Fibroblast of lung (primary cell): ENCODE data around the gene S100A2.

Experiments used
- EZH2 ChIP-seq: IDR thresholded peaks from 2 replicates; pipeline ENCODE4 v1.5.1; 2012; ENCODE audit warnings: low read length, control low read depth, mild to moderate bottlenecking; ENCODE audit errors: missing control alignments
- TF ChIP-seq, protein P1 (sequence below), 2 donors: IDR thresholded peaks in 1 of 2; conservative IDR thresholded peaks in 1 of 2; 1 replicate in 1 of 2; 2 replicates in 1 of 2; pipeline ENCODE4 v1.5.1; 2011 to 2012; ENCODE audit warnings: low read length in 2 of 2, control low read depth in 1 of 2, inconsistent platforms in 1 of 2, low read depth in 1 of 2, mild to moderate bottlenecking in 1 of 2

DNA sequence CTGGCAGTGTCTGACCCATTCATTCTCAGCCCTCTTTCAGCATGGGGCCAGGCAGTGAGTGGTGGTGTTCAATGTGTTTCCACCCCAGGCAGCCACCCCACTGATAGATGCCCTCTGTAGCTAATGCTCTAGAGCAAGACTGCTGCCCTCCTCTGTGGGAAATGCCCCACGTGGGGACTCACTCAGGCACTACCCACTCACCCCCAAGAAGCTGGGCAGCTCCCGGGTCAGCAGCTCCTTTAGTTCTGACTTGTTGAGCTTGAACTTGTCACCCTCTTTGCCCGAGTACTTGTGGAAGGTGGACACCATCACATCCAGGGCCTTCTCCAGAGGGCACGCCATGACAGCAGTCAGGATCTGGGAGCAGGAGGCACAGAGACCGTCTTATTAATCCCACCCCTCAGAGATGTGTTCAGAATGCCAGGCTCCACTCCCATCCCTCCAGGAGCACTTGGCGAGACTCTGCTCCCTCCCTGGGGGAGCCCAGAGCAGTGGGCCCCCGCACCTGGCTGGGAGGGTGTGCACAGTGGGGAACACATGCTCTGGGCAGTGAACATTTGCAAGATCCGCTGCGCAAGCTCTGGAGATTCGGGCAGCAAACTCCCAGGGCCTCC is 21.1 kb downstream of the S100A2 start:
- TF ChIP-seq, protein P1, sequence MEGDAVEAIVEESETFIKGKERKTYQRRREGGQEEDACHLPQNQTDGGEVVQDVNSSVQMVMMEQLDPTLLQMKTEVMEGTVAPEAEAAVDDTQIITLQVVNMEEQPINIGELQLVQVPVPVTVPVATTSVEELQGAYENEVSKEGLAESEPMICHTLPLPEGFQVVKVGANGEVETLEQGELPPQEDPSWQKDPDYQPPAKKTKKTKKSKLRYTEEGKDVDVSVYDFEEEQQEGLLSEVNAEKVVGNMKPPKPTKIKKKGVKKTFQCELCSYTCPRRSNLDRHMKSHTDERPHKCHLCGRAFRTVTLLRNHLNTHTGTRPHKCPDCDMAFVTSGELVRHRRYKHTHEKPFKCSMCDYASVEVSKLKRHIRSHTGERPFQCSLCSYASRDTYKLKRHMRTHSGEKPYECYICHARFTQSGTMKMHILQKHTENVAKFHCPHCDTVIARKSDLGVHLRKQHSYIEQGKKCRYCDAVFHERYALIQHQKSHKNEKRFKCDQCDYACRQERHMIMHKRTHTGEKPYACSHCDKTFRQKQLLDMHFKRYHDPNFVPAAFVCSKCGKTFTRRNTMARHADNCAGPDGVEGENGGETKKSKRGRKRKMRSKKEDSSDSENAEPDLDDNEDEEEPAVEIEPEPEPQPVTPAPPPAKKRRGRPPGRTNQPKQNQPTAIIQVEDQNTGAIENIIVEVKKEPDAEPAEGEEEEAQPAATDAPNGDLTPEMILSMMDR (conservative IDR thresholded peaks at IDR 0.05 in 1 of 2, IDR thresholded peaks at IDR 0.05 in 1 of 2; ENCODE audit: low read depth in 1 of 2, low read length in 2 of 2), result no peak
- no peak for TF ChIP-seq EZH2
